HCT116 (cell line): Measurements from ENCODE around the gene HSP90AB1. TPM values are rescaled to one million over a fixed set of nuclear protein-coding genes. Genes with fewer than 3 reads are reported as not detected.

Source experiments
- ATAC-seq: fragments of 200-7000 bp; cut with Tn5 transposase; 2 replicates; pipeline ENCODE4 v1.9.1; 2020; ENCODE audit warnings: mild to moderate bottlenecking, moderate library complexity
- BruUV-seq: library from RNA; stranded (reverse); fragments of 400-500 nt; replicated peaks from 2 replicates; lab custom pipeline; 2021; lab: Mats Ljungman, UMichigan
- CTCF ChIA-PET: fragments of 300-600 bp; sonication (Branson Sonifier 250); formaldehyde crosslinking; loops from one replicate; lab custom pipeline; 2021; ENCODE audit warnings: antibody characterized with exemption; lab: Charles Lee
- POLR2A ChIA-PET: fragments of 300-600, 350-600 bp; sonication (Branson Sonifier 250); formaldehyde crosslinking; loops from one replicate; lab custom pipeline; 2021; ENCODE audit warnings: antibody characterized with exemption; lab: Charles Lee
- RAD21 ChIA-PET, 2 experiments: fragments of 300-600 bp; sonication (Branson Sonifier 250); formaldehyde crosslinking; loops; one replicate each; lab custom pipeline; 2023; ENCODE audit warnings: low total read pairs in 2 of 2; ENCODE audit not compliant: uncharacterized antibody in 2 of 2, unreplicated experiment in 2 of 2, low non-redundant PET in 1 of 2; lab: Charles Lee
- DNase-seq: peaks from one replicate; pipeline ENCODE4 v3.0.0-alpha.2; 2010; ENCODE audit warnings: low read depth, low spot score
- H2AFZ ChIP-seq: fragments of 200-600 bp; shearing (Covaris generic), sonication (generic); 2 replicates; pipeline ENCODE4 v1.6.1; 2017; ENCODE audit warnings: low read depth, mixed run types, mixed read lengths, antibody characterized with exemption, low read length; ENCODE audit not compliant: poor library complexity, severe bottlenecking
- H3K27ac ChIP-seq: 2 replicates; pipeline ENCODE4 v1.5.1; 2012; ENCODE audit warnings: low read depth, low read length
- H3K27me3 ChIP-seq: fragments of 200-600 bp; sonication (generic); 2 replicates; pipeline ENCODE4 v1.6.1; 2016; ENCODE audit warnings: mixed run types, low read length, mixed read lengths; ENCODE audit not compliant: insufficient read depth
- H3K36me3 ChIP-seq, 2 experiments: fragments of 200-500 bp in 1 of 2; fragments of 200-600 bp in 1 of 2; sonication (Bioruptor generic) in 1 of 2; sonication (generic) in 1 of 2; 2 replicates each; pipeline versions ENCODE4 v1.5.1 to v1.6.1; 2014 to 2016; ENCODE audit warnings: low read length in 2 of 2, inconsistent platforms in 1 of 2, mixed read lengths in 1 of 2, mixed run types in 1 of 2; ENCODE audit not compliant: insufficient read depth in 2 of 2, control insufficient read depth in 1 of 2
- H3K4me1 ChIP-seq, 2 experiments: fragments of 200-600 bp in 1 of 2; sonication (generic) in 1 of 2; 2 replicates each; pipeline versions ENCODE4 v1.5.1 to v1.6.1; 2012 to 2017; ENCODE audit warnings: low read length in 2 of 2, inconsistent platforms in 1 of 2, mild to moderate bottlenecking in 1 of 2, mixed read lengths in 1 of 2, mixed run types in 1 of 2, moderate library complexity in 1 of 2; ENCODE audit not compliant: insufficient read depth in 2 of 2, control insufficient read depth in 1 of 2
- H3K4me2 ChIP-seq: fragments of 200-600 bp; sonication (generic); 2 replicates; pipeline ENCODE4 v1.6.1; 2017; ENCODE audit warnings: mixed run types, low read length, mixed read lengths
- H3K4me3 ChIP-seq, 2 experiments: fragments of 200-600 bp in 1 of 2; sonication (generic) in 1 of 2; replicated peaks in 1 of 2; 2 replicates each; pipeline ENCODE4 v1.5.1; 2011 to 2016; ENCODE audit warnings: low read length in 2 of 2, control low read depth in 1 of 2, low read depth in 1 of 2, mild to moderate bottlenecking in 1 of 2, mixed read lengths in 1 of 2, mixed run types in 1 of 2
- H3K79me2 ChIP-seq: fragments of 200-600 bp; sonication (generic); 2 replicates; pipeline ENCODE4 v1.6.1; 2017; ENCODE audit warnings: mild to moderate bottlenecking, mixed run types, low read length, moderate library complexity, mixed read lengths; ENCODE audit not compliant: insufficient read depth
- H3K9ac ChIP-seq: fragments of 200-600 bp; sonication (generic); 2 replicates; pipeline ENCODE4 v1.6.1; 2016; ENCODE audit warnings: low read length, mixed read lengths
- H3K9me2 ChIP-seq: fragments of 200-600 bp; sonication (generic), shearing (Covaris generic); 2 replicates; pipeline ENCODE4 v1.6.1; 2017; ENCODE audit warnings: mixed run types, mild to moderate bottlenecking, moderate library complexity; ENCODE audit not compliant: insufficient read depth
- H3K9me3 ChIP-seq, 2 experiments: fragments of 200-500 bp in 1 of 2; fragments of 200-600 bp in 1 of 2; sonication (Bioruptor generic) in 1 of 2; sonication (generic) in 1 of 2; 2 replicates each; pipeline ENCODE4 v1.6.1; 2014 to 2017; ENCODE audit warnings: low read length in 2 of 2, mixed read lengths in 2 of 2, inconsistent platforms in 1 of 2, low read depth in 1 of 2, mild to moderate bottlenecking in 1 of 2, mixed run types in 1 of 2, moderate library complexity in 1 of 2; ENCODE audit not compliant: control insufficient read depth in 1 of 2, insufficient read depth in 1 of 2
- H4K20me1 ChIP-seq: fragments of 200-600 bp; sonication (generic), shearing (Covaris generic); 2 replicates; pipeline ENCODE4 v1.6.1; 2017; ENCODE audit warnings: mixed run types, mild to moderate bottlenecking, moderate library complexity; ENCODE audit not compliant: insufficient read depth
- CBX3 ChIP-seq: IDR thresholded peaks from 2 replicates; pipeline ENCODE4 v1.6.1; 2012; ENCODE audit warnings: low read depth
- CEBPB ChIP-seq: IDR thresholded peaks from 2 replicates; pipeline ENCODE4 v1.6.1; 2012; ENCODE audit warnings: low read depth
- EGR1 ChIP-seq: IDR thresholded peaks from 2 replicates; pipeline ENCODE4 v1.6.1; 2012; ENCODE audit warnings: low read depth
- EZH2phosphoT487 ChIP-seq: fragments of 200-600 bp; IDR thresholded peaks from 2 replicates; pipeline ENCODE4 v1.6.1; 2018; ENCODE audit warnings: antibody characterized with exemption, borderline replicate concordance
- FOSL1 ChIP-seq: IDR thresholded peaks from 2 replicates; pipeline ENCODE4 v1.6.1; 2012; ENCODE audit warnings: low read depth
- MAX ChIP-seq: IDR thresholded peaks from 2 replicates; pipeline ENCODE4 v1.6.1; 2012
- REST ChIP-seq: IDR thresholded peaks from 2 replicates; pipeline ENCODE4 v1.6.1; 2012; ENCODE audit warnings: low read depth
- SIN3A ChIP-seq: IDR thresholded peaks from 2 replicates; pipeline ENCODE4 v1.6.1; 2012; ENCODE audit warnings: low read depth
- YY1 ChIP-seq: IDR thresholded peaks from 2 replicates; pipeline ENCODE4 v1.6.1; 2011; ENCODE audit warnings: low read length, low read depth, moderate library complexity, mild to moderate bottlenecking; ENCODE audit not compliant: insufficient replicate concordance; ENCODE audit errors: extremely low read depth
- intact Hi-C: fragments of 100-400 bp; cut with micrococcal nuclease; formaldehyde crosslinking; loops from 2 replicates; pipeline ENCODE4 v1.10.0; 2022
- total RNA-seq: library from RNA; stranded (reverse); gene quantifications from one replicate; pipeline ENCODE4 v1.2.1, GENCODE V29; 2021; ENCODE audit not compliant: unreplicated experiment

The HSP90AB1 gene
- total RNA-seq, 1 experiment from 2014 or later = 2,554 TPM

GRCh38 chr6:44224029-44224964 is 22.6 kb upstream of the HSP90AB1 start:
- peak overlapping the region; percentile 65 to 74 for H3K4me3 ChIP-seq
- peaks cover 4% of the 10 kb centered on the region; the same call in 1 of the 2 replicates for H4K20me1 ChIP-seq
- no peaks in the 10 kb centered on the region for H3K9me2 ChIP-seq
- peaks cover 33 to 59% of the 10 kb centered on the region in 2 experiments for H3K4me1 ChIP-seq
- H3K36me3 ChIP-seq = peaks cover 1 to 15% of the 10 kb centered on the region in 2 experiments; a peak in 2 of 4 replicates
- ChIA-PET CTCF (interaction anchor here (0.7 to 3.7 kb wide), 8 partner anchors 10 to 79 kb away, joined by 3 to 22 read pairs (median 4); no protein-coding TSS in a partner anchor), POLR2A (interaction anchor here (1.0 to 3.0 kb wide), 6 partner anchors 10 to 92 kb away, joined by 3 to 27 read pairs (median 6); partner anchors contain the start of gene HSP90AB1), RAD21 (no interaction called here)
- H3K27me3 ChIP-seq = no peaks in the 10 kb centered on the region
- intact Hi-C loops = no loop called here
- H2AFZ ChIP-seq = no peak overlapping the region
- no peaks in the 10 kb centered on the region for H3K9me3 ChIP-seq
- TSS peak; percentile 52 for BruUV-seq
- ATAC-seq (peak; percentile 16), DNase-seq (no peak)
- peak overlapping the region; percentile 93 for H3K4me2 ChIP-seq
- H3K9ac ChIP-seq = peak overlapping the region; percentile 81
- no peak for TF ChIP-seq CEBPB
- no peak for TF ChIP-seq MAX
- TF ChIP-seq CBX3 = no peak
- no peak for TF ChIP-seq EGR1
- H3K27ac ChIP-seq = peak overlapping the region; percentile 81
- peaks cover 55% of the 10 kb centered on the region for H3K79me2 ChIP-seq

DNA sequence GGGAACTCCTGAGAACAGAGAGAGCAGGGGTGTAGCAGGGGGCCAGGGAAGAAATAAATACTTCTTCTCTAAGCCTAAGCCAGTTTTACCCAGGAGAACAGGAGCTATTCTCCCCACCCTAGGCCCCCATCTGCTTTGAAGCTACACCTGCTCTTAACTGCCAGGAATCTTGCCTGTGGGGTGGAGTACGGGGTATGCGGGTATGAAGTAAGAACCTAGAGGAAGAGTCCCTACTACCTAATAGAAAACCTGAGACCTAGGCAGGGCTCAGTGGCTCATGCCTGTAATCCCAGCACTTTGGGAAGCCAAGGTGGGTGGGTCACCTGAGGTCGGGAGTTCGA is 22.0 kb upstream of the HSP90AB1 start:
- Histone ChIP-seq H3K27ac (no peak overlapping the region; the same call in 1 of the 2 replicates), H3K9me3 (no peaks in the 10 kb centered on the region), H3K9ac (peak overlapping the region; percentile 81), H3K9me2 (no peaks in the 10 kb centered on the region), H4K20me1 (peaks cover 4% of the 10 kb centered on the region; the same call in 1 of the 2 replicates), H3K4me3 (peak overlapping the region; percentile 65 to 74), H3K27me3 (no peaks in the 10 kb centered on the region), H3K4me2 (peak overlapping the region; percentile 93), H2AFZ (no peak overlapping the region), H3K4me1 (peaks cover 32 to 55% of the 10 kb centered on the region in 2 experiments), H3K79me2 (peaks cover 55% of the 10 kb centered on the region), H3K36me3 (peaks cover 2 to 20% of the 10 kb centered on the region in 2 experiments; a peak in 2 of 4 replicates)
- RAD21 ChIA-PET = no interaction called here
- DNase-seq (no peak), ATAC-seq (no peak)
- CTCF ChIA-PET = interaction anchor here (0.7 to 3.7 kb wide), 6 partner anchors 10 to 78 kb away, joined by 3 to 22 read pairs (median 4); no protein-coding TSS in a partner anchor
- TF ChIP-seq FOSL1 = no peak
- TF ChIP-seq MAX = no peak
- TF ChIP-seq YY1 = no peak
- no peak for TF ChIP-seq REST
- no peak for TF ChIP-seq EZH2phosphoT487
- no peak for TF ChIP-seq SIN3A
- POLR2A ChIA-PET = interaction anchor here (1.2 to 3.0 kb wide), 2 partner anchors 16 to 21 kb away, joined by 3 to 27 read pairs; partner anchors contain the start of gene HSP90AB1
- no TSS peak for BruUV-seq
- intact Hi-C loops = no loop called here
